Stimulated activated CD4-positive, alpha-beta T cell treated with anti-CD3 and anti-CD28 coated beads, Interleukin-2, amount 100 ng/mL, for 4 hours (primary cell): Measurements from ENCODE around the gene PCBP3.

ENCODE experiments used
- DNase-seq: peaks from one replicate; pipeline ENCODE4 v3.0.0-alpha.2; 2020; ENCODE audit warnings: low read depth

The PCBP3 gene

DNA sequence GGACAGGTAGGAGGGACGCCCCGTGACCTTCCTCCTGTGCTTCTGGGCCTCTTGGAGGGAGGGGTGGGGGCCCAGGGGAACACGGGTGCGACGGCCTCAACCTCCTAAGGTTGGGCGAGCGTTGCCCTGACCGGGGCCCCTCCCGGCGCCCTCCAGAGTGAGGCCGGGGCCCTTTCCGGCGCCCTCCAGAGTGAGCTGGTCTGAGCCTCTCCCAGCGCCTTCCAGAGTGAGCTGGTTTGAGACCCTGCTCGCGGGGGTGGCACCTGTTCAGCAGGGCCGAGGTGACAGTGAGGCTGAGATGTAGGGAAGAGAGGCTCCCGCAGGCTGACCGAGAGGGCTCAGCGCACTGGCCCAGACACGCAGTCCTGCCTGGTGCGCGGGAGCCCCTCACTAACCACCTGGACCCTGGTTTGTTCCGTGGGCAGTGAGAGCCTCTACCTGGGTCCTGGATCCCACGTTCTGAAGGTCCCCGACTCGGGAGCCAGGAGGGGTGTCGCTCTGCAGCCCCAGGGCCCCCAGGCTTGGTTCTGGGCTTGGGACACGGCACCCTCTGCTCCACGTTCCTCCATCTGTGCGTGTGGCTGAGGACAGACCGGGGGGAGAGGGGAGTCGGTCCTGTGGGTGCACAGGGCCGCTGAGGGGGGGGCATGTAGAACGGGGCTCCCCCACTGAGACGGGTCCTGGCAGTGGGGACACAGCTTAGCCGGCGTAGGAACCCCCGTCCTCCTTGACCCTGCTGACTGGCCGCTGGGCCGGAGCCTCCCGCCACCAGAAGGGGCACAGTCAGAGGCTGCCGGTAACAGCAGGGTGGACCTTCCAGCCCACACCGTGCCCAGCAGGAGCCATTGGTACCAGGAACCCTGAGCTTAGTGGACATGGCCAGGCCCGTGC lies 339.5 kb downstream of the PCBP3 start:
- DNase-seq = no peak

DNA sequence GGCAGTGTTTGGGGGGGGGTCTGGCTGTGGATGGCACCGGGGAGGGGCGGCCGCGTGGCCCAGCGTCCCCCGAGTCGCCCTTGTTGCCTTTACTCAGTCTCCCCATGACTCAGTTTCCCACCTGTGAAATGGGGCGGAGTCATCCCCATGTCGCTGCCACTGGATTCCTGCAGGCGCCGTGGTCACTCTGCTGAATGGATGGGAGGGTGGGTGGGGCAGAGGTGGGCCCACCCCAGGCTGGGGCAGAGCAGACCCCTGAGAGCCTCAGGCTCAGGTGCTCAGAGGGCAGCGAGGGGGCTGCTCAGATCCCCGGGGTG lies 340.1 kb downstream of the PCBP3 start:
- no peak for DNase-seq

DNA sequence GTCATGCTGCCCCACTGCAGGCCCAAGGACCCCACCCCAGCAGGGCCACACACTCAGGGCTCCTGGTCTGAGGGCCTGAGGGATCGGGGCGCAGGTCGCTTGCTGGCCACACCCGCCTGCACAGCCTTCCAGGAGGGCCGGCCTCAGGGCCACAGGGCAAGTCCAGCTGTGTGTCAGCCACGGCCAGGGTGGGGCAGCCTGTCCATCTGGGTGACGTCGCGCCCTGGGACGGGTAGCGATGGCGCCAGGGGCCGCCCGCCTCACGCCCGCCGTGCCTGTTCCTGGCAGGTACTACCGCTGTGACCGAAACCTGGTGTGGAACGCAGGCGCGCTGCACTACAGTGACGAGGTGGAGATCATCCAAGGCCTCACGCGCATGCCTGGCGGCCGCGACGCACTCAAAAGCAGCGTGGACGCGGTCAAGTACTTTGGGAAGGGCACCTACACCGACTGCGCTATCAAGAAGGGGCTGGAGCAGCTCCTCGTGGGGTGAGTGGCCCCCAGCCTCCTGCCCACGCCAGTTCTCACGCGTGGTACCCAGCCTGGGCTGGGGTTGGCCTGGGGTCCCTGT lies 340.5 kb downstream of the PCBP3 start:
- DNase-seq = no peak

DNA sequence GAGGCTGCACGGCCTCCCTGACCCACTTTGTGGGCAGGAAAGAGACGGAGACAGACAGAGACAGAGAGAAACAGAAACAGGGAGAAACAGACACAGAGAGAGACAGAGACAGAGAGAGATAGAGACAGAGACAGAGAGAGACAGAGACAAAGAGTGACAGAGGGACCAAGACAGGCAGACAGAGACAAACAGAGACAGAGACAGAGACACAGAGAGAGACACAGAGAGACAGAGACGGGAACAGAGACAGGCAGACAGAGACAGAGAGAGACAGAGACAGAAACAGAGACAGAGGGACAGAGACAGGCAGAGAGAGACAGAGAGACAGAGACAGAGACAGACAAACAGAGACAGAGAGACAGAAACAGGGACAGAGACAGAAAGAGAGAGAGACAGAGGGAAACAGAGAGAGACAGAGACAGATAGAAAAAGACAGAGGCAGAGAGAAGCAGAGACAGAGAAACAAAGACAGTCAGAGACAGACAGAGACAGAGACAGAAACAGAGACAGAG lies 341.1 kb downstream of the PCBP3 start:
- DNase-seq = no peak

DNA sequence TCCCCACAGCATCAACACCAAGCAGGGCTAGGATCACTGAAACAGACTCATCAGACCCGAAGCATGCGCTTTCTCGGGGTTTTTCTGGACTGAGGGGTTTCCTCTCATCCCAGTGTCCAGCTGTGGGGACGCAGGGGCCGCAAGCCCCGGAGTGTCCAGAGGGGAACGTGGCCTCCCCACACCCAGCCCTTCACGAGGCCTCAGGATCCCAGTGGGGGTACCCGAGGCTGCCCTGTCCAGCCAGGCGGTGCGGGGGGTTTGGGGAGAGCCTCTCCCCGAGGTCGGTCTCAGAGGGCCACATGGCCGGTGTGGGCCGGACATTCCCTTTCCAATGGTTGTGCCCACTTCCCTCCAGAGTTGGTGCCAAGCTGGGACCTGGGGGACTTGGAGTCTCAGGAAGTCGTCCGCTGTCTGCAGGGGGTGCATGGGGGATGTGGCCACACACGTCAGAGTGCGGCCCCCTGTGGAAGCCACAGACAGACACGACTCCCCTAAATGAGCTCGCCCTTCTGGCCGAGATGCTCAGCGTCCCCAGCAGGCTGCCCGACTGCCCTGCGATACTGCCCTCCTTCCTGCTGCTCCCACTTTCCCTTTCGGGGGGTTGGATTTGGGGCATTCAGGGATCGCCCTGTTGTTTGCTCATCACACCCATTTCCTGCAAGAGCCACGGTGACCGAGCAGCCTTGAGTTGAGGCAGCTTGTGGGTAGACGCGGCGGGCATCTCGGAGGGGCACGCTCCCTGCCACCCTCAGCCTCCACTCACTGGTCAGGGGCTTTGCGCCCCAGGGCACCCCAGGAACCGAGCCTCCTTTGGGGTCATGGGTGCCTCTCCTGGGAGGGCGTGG lies 342.2 kb downstream of the PCBP3 start:
- DNase-seq = no peak

DNA sequence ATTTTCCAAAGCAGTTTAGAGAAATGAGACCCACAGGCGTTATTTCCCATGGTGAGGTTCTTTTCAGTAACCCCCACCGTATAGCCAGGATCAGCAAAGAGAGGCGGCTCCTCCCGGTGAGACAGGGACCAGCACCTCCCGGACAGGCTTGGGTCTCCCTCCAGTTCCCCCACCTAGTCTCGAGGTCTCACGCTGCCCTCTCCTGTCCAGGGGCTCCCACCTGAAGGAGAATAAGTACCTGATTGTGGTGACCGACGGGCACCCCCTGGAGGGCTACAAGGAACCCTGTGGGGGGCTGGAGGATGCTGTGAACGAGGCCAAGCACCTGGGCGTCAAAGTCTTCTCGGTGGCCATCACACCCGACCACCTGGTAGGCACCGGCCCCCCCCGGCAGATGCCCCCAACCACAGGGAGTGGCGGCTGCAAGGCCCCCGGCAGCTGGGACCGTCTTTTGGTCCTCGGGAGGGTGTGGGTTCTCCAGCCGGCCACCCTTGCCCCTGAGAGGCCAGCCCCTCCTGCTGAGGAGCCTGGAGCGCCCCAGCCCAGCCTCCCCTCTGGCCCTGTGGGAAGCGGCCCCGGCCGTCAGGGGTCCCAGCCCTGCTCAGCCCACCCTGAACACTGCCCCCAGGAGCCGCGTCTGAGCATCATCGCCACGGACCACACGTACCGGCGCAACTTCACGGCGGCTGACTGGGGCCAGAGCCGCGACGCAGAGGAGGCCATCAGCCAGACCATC lies 343.0 kb downstream of the PCBP3 start:
- no peak for DNase-seq

DNA sequence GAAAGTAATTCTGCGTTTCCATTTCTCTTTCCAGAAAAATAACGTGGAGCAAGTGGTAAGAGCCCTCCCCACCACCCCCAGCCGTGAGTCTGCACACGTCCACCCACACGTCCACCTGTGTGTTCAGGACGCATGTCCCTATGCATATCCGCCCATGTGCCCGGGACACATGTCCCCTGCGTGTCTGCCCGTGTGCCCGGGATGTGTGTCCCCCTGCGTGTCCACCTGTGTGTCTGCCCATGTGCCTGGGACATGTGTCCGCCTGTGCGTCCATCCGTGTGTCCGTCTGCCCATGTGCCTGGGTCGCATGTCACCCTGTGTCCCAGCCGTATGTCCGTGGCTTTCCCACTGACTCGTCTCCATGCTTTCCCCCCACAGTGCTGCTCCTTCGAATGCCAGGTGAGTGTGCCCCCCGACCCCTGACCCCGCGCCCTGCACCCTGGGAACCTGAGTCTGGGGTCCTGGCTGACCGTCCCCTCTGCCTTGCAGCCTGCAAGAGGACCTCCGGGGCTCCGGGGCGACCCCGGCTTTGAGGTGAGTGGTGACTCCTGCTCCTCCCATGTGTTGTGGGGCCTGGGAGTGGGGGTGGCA lies 343.7 kb downstream of the PCBP3 start:
- DNase-seq = no peak

DNA sequence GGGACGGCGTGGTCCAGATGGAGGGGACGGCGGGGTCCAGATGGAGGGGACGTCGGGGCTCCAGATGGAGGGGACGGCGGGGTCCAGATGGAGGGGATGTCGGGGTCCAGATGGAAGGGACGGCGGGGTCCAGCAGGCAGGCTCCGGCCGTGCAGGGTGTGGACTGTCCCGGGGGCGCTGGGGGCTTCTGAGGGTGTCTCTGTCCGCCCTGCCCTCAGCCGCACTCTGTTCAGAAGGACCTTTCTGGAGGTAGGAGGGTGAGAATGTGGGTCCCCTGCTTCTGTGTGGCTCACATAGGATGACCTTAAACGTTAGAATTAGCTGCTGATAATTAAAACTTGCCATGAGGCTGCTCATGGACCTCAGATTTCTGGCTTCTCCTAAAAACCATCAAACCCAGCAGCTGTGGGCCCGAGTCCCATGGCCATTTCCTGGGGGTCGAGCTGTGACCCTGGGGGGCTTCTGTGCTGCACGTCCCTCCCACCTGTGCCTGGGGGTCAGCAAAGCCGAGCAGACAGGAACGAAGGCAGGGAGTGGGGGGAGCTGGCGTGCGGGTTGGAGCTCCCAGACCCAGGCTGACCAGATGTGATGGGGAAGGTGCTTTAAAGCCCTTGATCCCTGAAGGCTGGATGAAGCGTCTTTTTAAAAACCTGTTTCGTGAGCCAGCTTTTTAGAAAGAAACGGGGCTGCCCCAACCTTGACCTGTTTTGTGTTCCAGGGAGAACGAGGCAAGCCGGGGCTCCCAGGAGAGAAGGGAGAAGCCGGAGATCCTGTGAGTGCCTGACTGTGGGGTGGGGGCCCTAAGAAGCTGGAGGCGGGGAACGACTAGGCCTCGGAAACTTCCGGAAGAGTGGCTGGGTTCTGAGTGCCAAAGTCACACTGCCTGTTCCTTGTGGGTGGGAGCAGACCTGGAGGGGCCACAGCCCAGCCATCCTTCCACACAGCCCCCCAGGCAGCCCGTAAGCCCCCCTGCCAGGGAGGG lies 345.1 kb downstream of the PCBP3 start:
- DNase-seq = no peak

DNA sequence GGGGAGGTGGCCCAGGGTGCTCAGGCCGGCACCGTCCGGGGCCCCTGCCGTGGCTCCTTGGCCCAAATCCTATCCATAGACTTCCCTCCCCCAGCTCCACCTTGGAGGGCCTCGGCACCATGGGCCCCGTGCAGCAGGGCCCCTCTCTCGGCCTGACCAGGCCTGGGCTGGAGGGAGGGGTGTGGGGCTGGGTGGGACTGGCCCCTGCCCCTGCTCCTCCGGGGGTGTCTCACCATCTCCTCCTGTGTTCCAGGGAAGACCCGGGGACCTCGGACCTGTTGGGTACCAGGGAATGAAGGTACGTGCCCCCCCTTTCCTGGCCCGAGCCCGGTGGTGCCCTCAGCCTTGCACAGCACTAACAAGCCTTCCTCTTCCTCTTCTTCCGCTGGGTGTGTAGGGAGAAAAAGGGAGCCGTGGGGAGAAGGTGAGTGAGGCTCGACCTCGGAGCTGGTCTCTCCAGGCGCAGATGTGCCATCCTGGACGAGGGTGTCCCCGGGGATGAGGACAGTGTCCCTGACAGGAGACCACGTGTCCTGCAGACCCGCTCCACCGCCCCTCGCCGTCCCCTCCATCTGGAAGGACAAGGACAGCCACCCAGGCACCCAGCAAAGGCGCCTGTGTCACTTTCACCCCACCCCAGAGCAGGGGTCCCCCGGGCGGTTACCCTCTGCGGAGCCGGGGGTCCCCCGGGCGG lies 346.0 kb downstream of the PCBP3 start:
- no peak for DNase-seq

DNA sequence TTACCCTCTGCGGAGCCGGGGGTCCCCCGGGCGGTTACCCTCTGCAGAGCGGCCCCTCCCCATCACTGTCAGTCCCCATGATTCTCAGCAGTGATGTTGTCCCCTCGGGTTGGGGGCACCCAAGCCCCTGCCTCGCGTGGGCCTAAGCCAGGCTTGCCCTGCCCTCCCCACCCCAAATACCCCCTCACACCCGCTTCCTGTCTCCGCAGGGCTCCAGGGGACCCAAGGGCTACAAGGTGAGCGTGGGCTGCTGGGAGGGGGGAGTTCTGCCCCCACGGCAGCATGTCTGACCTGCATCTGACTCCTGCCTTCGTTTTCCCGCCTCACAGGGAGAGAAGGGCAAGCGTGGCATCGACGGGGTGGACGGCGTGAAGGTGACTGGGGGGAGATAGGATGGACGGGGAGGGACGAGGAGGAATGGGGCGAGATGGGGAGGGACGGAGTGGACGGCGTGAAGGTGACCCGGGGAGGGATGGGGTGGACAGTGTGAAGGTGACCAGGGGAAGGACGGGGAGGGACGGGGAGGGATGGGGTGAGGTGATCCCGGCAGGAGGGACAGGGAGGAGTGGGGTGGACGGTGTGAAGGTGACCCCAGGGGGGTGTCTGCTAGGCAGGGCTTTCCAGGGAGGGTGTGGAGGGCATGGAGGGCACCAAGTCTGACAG lies 346.7 kb downstream of the PCBP3 start:
- no peak for DNase-seq

DNA sequence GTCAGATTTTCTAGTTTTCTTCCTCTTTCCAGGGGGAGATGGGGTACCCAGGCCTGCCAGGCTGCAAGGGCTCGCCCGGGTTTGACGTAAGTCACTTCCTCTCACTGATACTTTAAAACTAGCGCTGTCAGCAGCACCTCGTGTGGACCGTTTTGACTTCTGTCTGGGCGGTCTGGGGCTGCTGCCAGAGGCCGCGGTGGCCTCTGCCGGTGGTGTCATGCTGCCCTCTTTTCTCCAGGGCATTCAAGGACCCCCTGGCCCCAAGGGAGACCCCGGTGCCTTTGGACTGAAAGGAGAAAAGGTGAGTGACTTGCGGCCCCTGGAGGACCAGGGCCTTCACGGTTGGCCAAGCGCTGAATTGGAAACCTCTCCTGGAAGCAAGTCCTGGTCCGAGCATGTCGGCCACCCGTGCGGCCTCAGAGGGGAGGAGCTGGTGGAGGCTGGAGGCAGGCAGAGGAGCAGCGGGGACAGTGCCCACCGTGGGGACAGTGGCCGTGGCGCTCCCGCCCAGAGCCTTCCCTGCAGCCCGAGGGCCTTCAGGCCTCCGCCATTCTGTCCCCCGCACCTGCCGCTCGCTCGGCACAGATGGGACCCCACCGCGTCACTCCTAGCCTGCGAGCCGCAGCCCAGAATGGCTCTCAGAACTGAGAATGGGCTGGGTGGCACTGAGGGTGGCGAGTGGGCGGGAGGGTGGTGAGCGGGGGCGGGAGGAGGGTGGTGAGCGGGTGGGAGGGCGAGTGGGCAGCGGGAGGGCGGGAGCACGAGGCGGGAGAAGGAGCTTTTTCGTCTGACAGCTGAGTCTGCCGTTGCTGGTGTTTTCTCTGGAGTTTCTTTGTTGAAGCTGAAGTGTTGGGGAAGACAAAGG lies 347.4 kb downstream of the PCBP3 start:
- no peak for DNase-seq

DNA sequence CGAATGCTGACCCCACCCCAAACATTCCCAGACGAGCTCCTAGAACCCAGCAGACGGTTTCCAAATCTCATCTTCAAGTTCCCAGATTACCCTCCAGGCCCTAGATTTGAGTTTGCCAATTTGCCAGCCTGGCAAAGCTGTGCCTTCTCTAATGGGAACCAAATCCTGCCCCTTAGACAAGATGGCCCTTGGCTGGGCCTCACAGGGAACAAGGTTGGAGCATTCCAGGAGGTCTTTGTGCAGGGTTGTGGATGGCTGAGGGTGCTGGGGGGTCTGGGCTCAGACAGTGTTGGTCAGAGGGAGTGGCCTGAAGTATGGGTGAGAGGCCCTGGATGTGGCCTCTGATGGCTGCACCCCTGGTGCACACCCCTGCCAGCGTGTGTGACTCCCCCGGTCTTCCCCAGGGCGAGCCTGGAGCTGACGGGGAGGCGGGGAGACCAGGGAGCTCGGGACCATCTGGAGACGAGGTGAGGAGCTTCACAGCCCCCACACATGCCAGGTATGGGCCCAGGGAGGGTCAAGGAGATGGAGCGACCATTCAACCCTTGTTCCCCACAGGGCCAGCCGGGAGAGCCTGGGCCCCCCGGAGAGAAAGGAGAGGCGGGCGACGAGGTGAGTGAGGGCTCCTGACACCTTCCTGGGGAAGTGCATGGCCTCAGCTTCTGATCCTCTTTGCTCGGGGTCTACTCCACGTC lies 348.2 kb downstream of the PCBP3 start:
- no peak for DNase-seq
